H1 (cell line): ENCODE results near the gene CLDN6. TPM values are rescaled to one million over a fixed set of nuclear protein-coding genes. Genes with fewer than 3 reads are reported as not detected.

ENCODE experiments used
- CTCF ChIA-PET: fragments of 300-600 bp; sonication (Branson Sonifier 250); formaldehyde crosslinking; loops from one replicate; lab custom pipeline; 2021; ENCODE audit not compliant: partially characterized antibody; lab: Charles Lee
- POLR2A ChIA-PET: fragments of 300-600 bp; sonication (Branson Sonifier 250); formaldehyde crosslinking; loops from one replicate; lab custom pipeline; 2021; ENCODE audit warnings: inconsistent platforms; ENCODE audit not compliant: partially characterized antibody; lab: Charles Lee
- DNase-seq, 2 experiments: peaks; one replicate each; pipeline versions ENCODE4 v3.0.0 to v3.0.0-alpha.2; 2010 to 2022; ENCODE audit warnings: low spot score in 2 of 2, low read depth in 1 of 2, mixed read lengths in 1 of 2
- FAIRE-seq: peaks from 2 replicates; lab custom pipeline; 2011; peaks lifted over from hg19 to GRCh38; lab: Jason Lieb, UNC
- H2AFZ ChIP-seq: 2 replicates; pipeline ENCODE4 v1.8.1; 2012; ENCODE audit warnings: low read length, inconsistent platforms
- H2AK5ac ChIP-seq: 2 replicates; pipeline ENCODE4 v1.6.1; 2013; ENCODE audit warnings: low read depth, low read length
- H2BK120ac ChIP-seq: replicated peaks from 2 replicates; pipeline ENCODE3; 2013; ENCODE audit warnings: low read depth, low read length, inconsistent platforms
- H2BK12ac ChIP-seq: 2 replicates; pipeline ENCODE4 v1.6.1; 2013; ENCODE audit warnings: low read depth, low read length
- H2BK15ac ChIP-seq: 2 replicates; pipeline ENCODE4 v1.6.1; 2013; ENCODE audit warnings: low read length
- H2BK20ac ChIP-seq: 2 replicates; pipeline ENCODE4 v1.6.1; 2013; ENCODE audit warnings: low read length
- H2BK5ac ChIP-seq: 2 replicates; pipeline ENCODE4 v1.6.1; 2013; ENCODE audit warnings: low read depth, low read length
- H3K14ac ChIP-seq: 2 replicates; pipeline ENCODE4 v1.6.1; 2013; ENCODE audit warnings: inconsistent platforms; ENCODE audit not compliant: insufficient read length
- H3K18ac ChIP-seq: 2 replicates; pipeline ENCODE4 v1.6.1; 2013; ENCODE audit warnings: low read length; ENCODE audit errors: extremely low read depth
- H3K23ac ChIP-seq: 2 replicates; pipeline ENCODE4 v1.6.1; 2013; ENCODE audit warnings: inconsistent platforms; ENCODE audit not compliant: insufficient read length
- H3K23me2 ChIP-seq: 2 replicates; pipeline ENCODE4 v1.6.1; 2013; ENCODE audit warnings: low read depth, low read length
- H3K27ac ChIP-seq: 2 replicates; pipeline ENCODE4 v1.6.1; 2011; ENCODE audit warnings: low read depth, low read length, inconsistent platforms
- H3K27me3 ChIP-seq, 4 experiments: replicated peaks in 1 of 4; 1 replicate in 1 of 4; 2 replicates in 3 of 4; pipeline versions ENCODE4 v1.6.1 to v1.8.1; 2011 to 2013; ENCODE audit warnings: low read length in 3 of 4, mild to moderate bottlenecking in 3 of 4, inconsistent platforms in 2 of 4, mixed read lengths in 2 of 4, moderate library complexity in 1 of 4; ENCODE audit not compliant: control insufficient read depth in 3 of 4, insufficient read depth in 3 of 4; ENCODE audit errors: extremely low read depth in 1 of 4
- H3K36me3 ChIP-seq, 4 experiments: 2 replicates each; pipeline versions ENCODE4 v1.6.1 to v1.8.1; 2011 to 2013; ENCODE audit warnings: mild to moderate bottlenecking in 4 of 4, low read length in 3 of 4, moderate library complexity in 2 of 4, control low read depth in 1 of 4, inconsistent platforms in 1 of 4; ENCODE audit not compliant: insufficient read depth in 4 of 4, control insufficient read depth in 2 of 4
- H3K4ac ChIP-seq: replicated peaks from 2 replicates; pipeline ENCODE3; 2013; ENCODE audit warnings: low read length, low read depth, mixed read lengths, inconsistent platforms; ENCODE audit not compliant: insufficient read length
- H3K4me1 ChIP-seq, 4 experiments: replicated peaks in 1 of 4; 1 replicate in 1 of 4; 2 replicates in 3 of 4; pipeline versions ENCODE4 v1.6.1 to v1.8.1; 2011 to 2013; ENCODE audit warnings: low read length in 3 of 4, inconsistent platforms in 2 of 4, mixed read lengths in 1 of 4; ENCODE audit not compliant: insufficient read depth in 4 of 4, control insufficient read depth in 3 of 4
- H3K4me2 ChIP-seq, 2 experiments: 2 replicates each; pipeline versions ENCODE4 v1.6.1 to v1.8.1; 2011 to 2013; ENCODE audit warnings: low read depth in 2 of 2, low read length in 2 of 2, control low read depth in 1 of 2, inconsistent platforms in 1 of 2, mild to moderate bottlenecking in 1 of 2; ENCODE audit not compliant: insufficient read depth in 1 of 2
- H3K4me3 ChIP-seq, 4 experiments: fragments of 200-600, 300-600 bp in 1 of 4; sonication (generic), shearing (Covaris generic), sonication (Bioruptor Twin) in 1 of 4; 2 replicates each; pipeline versions ENCODE4 v1.5.1 to v1.8.1; 2011 to 2016; ENCODE audit warnings: low read length in 4 of 4, low read depth in 3 of 4, control low read depth in 2 of 4, inconsistent platforms in 2 of 4, mild to moderate bottlenecking in 2 of 4, mixed read lengths in 1 of 4, moderate library complexity in 1 of 4; ENCODE audit not compliant: insufficient read depth in 2 of 4; ENCODE audit errors: extremely low read depth in 1 of 4
- H3K56ac ChIP-seq: replicated peaks from 2 replicates; pipeline ENCODE3; 2013; ENCODE audit warnings: low read depth, mild to moderate bottlenecking, mixed read lengths, low read length, inconsistent platforms; ENCODE audit not compliant: insufficient read length
- H3K79me1 ChIP-seq: 2 replicates; pipeline ENCODE4 v1.6.1; 2013; ENCODE audit warnings: low read depth, low read length, control low read depth
- H3K79me2 ChIP-seq, 2 experiments: 2 replicates each; pipeline versions ENCODE4 v1.6.1 to v1.8.1; 2012 to 2013; ENCODE audit warnings: low read length in 2 of 2, mild to moderate bottlenecking in 2 of 2, inconsistent platforms in 1 of 2; ENCODE audit not compliant: insufficient read depth in 2 of 2, control insufficient read depth in 1 of 2
- H3K9ac ChIP-seq, 4 experiments: replicated peaks in 1 of 4; 1 replicate in 1 of 4; 2 replicates in 3 of 4; pipeline versions ENCODE4 v1.6.1 to v1.8.1; 2011 to 2013; ENCODE audit warnings: low read depth in 3 of 4, low read length in 3 of 4, control low read depth in 2 of 4, mild to moderate bottlenecking in 2 of 4, moderate library complexity in 2 of 4, inconsistent platforms in 1 of 4; ENCODE audit errors: extremely low read depth in 1 of 4
- H3K9me3 ChIP-seq, 2 experiments: 2 replicates each; pipeline versions ENCODE4 v1.6.1 to v1.8.1; 2012 to 2013; ENCODE audit warnings: mild to moderate bottlenecking in 2 of 2, moderate library complexity in 2 of 2, control low read depth in 1 of 2, inconsistent platforms in 1 of 2, low read depth in 1 of 2, low read length in 1 of 2, mixed read lengths in 1 of 2; ENCODE audit not compliant: insufficient read depth in 2 of 2
- H4K20me1 ChIP-seq, 2 experiments: replicated peaks in 1 of 2; 2 replicates each; pipeline versions ENCODE3 to v1.8.1; 2011 to 2013; ENCODE audit warnings: inconsistent platforms in 2 of 2, low read length in 2 of 2, mild to moderate bottlenecking in 1 of 2; ENCODE audit not compliant: insufficient read depth in 2 of 2, control insufficient read depth in 1 of 2
- H4K5ac ChIP-seq: 2 replicates; pipeline ENCODE4 v1.6.1; 2013; ENCODE audit warnings: low read length, low read depth, mixed read lengths, inconsistent platforms; ENCODE audit not compliant: insufficient read length
- H4K8ac ChIP-seq: 2 replicates; pipeline ENCODE4 v1.8.0; 2013; ENCODE audit warnings: mild to moderate bottlenecking, moderate library complexity, low read length, inconsistent platforms; ENCODE audit not compliant: insufficient read depth; ENCODE audit errors: extremely low read depth
- H4K91ac ChIP-seq: replicated peaks from 2 replicates; pipeline ENCODE3; 2013; ENCODE audit warnings: low read length, mixed read lengths, inconsistent platforms; ENCODE audit not compliant: insufficient read length
- CHD1 ChIP-seq: IDR thresholded peaks from 2 replicates; pipeline ENCODE4 v1.6.1; 2012; ENCODE audit warnings: low read depth, low read length, improper control_type of control experiment
- CTBP2 ChIP-seq: IDR thresholded peaks from 2 replicates; pipeline ENCODE4 v1.7.0; 2011; ENCODE audit warnings: borderline replicate concordance, mild to moderate bottlenecking, moderate library complexity, mixed read lengths, low read length; ENCODE audit not compliant: insufficient read depth, insufficient read length
- JUN ChIP-seq: IDR thresholded peaks from 2 replicates; pipeline ENCODE4 v1.6.1; 2011; ENCODE audit warnings: low read depth, mild to moderate bottlenecking, improper control_type of control experiment, low read length
- KDM4A ChIP-seq: IDR thresholded peaks from one replicate; pipeline ENCODE4 v1.7.1; 2012; ENCODE audit warnings: low read depth, mild to moderate bottlenecking, moderate library complexity, low read length, inconsistent platforms; ENCODE audit not compliant: severe bottlenecking
- NANOG ChIP-seq: IDR thresholded peaks from 2 replicates; pipeline ENCODE4 v1.6.1; 2011; ENCODE audit warnings: low read length, low read depth, mild to moderate bottlenecking, inconsistent platforms; ENCODE audit not compliant: insufficient read depth, poor library complexity, severe bottlenecking
- NRF1 ChIP-seq: IDR thresholded peaks from 2 replicates; pipeline ENCODE4 v1.6.1; 2011; ENCODE audit warnings: mild to moderate bottlenecking, low read depth, low read length, improper control_type of control experiment
- RFX5 ChIP-seq: IDR thresholded peaks from 2 replicates; pipeline ENCODE4 v1.6.1; 2011; ENCODE audit warnings: low read depth, low read length, improper control_type of control experiment, borderline replicate concordance
- TEAD4 ChIP-seq: IDR thresholded peaks from 2 replicates; pipeline ENCODE4 v1.6.1; 2012; ENCODE audit warnings: low read depth, low read length, inconsistent platforms, mixed read lengths
- WGBS, 2 experiments: shearing (Covaris generic) in 1 of 2; methylation state at CpG; one replicate each; pipeline versions ENCODE4 v1.1.6 to v1.1.7; 2013 to 2015; ENCODE audit warnings: low lambda C conversion rate in 2 of 2, mixed read lengths in 2 of 2, inconsistent platforms in 1 of 2, low coverage in 1 of 2, missing lambda C conversion rate in 1 of 2; ENCODE audit not compliant: insufficient replicate concordance in 2 of 2, insufficient coverage in 1 of 2, insufficient read length in 1 of 2; ENCODE audit errors: extremely low coverage in 1 of 2, missing lambda C conversion rate in 1 of 2; 5-methylcytosine and 5-hydroxymethylcytosine counted together
- polyA plus RNA-seq, 7 experiments: library from polyadenylated mRNA; depleted of rRNA in 3 of 7; stranded (reverse) in 5 of 7; unstranded in 2 of 7; fragments of >200 nt in 5 of 7; fragments of 200-250 nt in 2 of 7; gene quantifications; 1 replicate in 5 of 7; 2 replicates in 1 of 7; 4 replicates in 1 of 7; pipeline versions ENCODE4 v1.2.1 to v1.2.3, GENCODE V29; 2011 to 2013; ENCODE audit warnings: missing spikeins in 2 of 7, mixed read lengths in 2 of 7
- total RNA-seq: library from RNA; stranded (reverse); fragmentation: NEBNext Ultra II Directional; extraction: Animal tissue kit (Norgen Biotek cat#: 25700); gene quantifications from 2 replicates; pipeline ENCODE4 v1.2.1, GENCODE V29; 2021

Gene CLDN6
- total and polyA plus RNA-seq, 2 of the 8 experiments (the other 6 are each of a cell fraction or from before 2014, with no cell fraction given) = 747 to 1,115 TPM

GRCh38 chr16:3030222-3031212, 12.5 kb upstream of the CLDN6 start:
- no peak overlapping the region for H3K4me2 ChIP-seq
- H2AK5ac ChIP-seq = no peak overlapping the region
- no peak overlapping the region for H2AFZ ChIP-seq
- H3K23me2 ChIP-seq = no peaks in the 10 kb centered on the region
- no peak overlapping the region for H3K4ac ChIP-seq
- no peaks in the 10 kb centered on the region for H3K79me2 ChIP-seq
- H3K9ac ChIP-seq = no peak overlapping the region
- H3K18ac ChIP-seq = no peak overlapping the region
- no peaks in the 10 kb centered on the region for H3K9me3 ChIP-seq
- H3K27ac ChIP-seq = no peak overlapping the region
- no peak for FAIRE-seq
- H3K4me3 ChIP-seq = no peak overlapping the region
- ChIA-PET CTCF (interaction anchor here (0.6 to 23.8 kb wide), 29 partner anchors 11 to 1366 kb away, joined by 3 to 639 read pairs (median 9); partner anchors contain the start of genes CLDN6, CLDN9, HCFC1R1 and KREMEN2), POLR2A (interaction anchor here (0.7 to 35.7 kb wide), 9 partner anchors 2 to 102 kb away, joined by 3 to 1808 read pairs (median 61); partner anchors contain the start of genes BICDL2, CLDN6, CLDN9 and HCFC1R1)
- H4K8ac ChIP-seq = no peak overlapping the region; the same call in 1 of the 2 replicates
- no peak overlapping the region for H2BK15ac ChIP-seq
- H3K79me1 ChIP-seq = 0 out of 2 replicates have a peak, but pooled peaks cover 1% of the 10 kb centered on the region
- H2BK20ac ChIP-seq = 0 out of 2 replicates have a peak overlapping the region, but pooled peaks have one; percentile 48
- no peak overlapping the region for H2BK120ac ChIP-seq
- no peak overlapping the region for H4K5ac ChIP-seq
- no peak overlapping the region for H2BK12ac ChIP-seq
- H2BK5ac ChIP-seq = no peak overlapping the region
- no peak overlapping the region for H4K91ac ChIP-seq
- 0 out of 7 replicates have a peak, but pooled peaks cover 0 to 2% (median 0%) of the 10 kb centered on the region in 4 experiments for H3K27me3 ChIP-seq
- H3K56ac ChIP-seq = no peak overlapping the region
- no peak overlapping the region for H3K14ac ChIP-seq
- H4K20me1 ChIP-seq = peaks cover 10 to 34% of the 10 kb centered on the region in 2 experiments
- no peak overlapping the region for H3K23ac ChIP-seq
- WGBS, 2 experiments = 93% methylated on average over 29 of the region's 33 CpGs; no CpG with 5 or more reads in 1 of the 2 experiments
- peak in 1 of 2 experiments; percentile 40 for DNase-seq
- H3K4me1 ChIP-seq = peaks cover 0 to 11% (median 8%) of the 10 kb centered on the region in 4 experiments; a peak in 6 of 7 replicates
- peaks cover 0 to 21% (median 9%) of the 10 kb centered on the region in 4 experiments; a peak in 7 of 8 replicates for H3K36me3 ChIP-seq
- no peak for TF ChIP-seq CTBP2
- no peak for TF ChIP-seq NANOG
- no peak for TF ChIP-seq TEAD4
- no peak for TF ChIP-seq KDM4A
- no peak for TF ChIP-seq CHD1
- TF ChIP-seq JUN = no peak
- TF ChIP-seq RFX5 = no peak
- no peak for TF ChIP-seq NRF1
